Gastroesophageal sphincter (tissue), 4 donors: ENCODE results near the gene GLRX5. TPM values are rescaled to one million over a fixed set of nuclear protein-coding genes. Genes with fewer than 3 reads are reported as not detected.

Experiments used
- ATAC-seq: fragments of 150-250 bp; one replicate; pipeline ENCODE4 v1.9.1; 2016; ENCODE audit warnings: mild to moderate bottlenecking, moderate library complexity
- H3K27ac ChIP-seq, 4 donors: fragments of 200-600 bp; sonication (generic) in 3 of 4; 1 replicate in 3 of 4; 2 replicates in 1 of 4; pipeline ENCODE4 v1.5.1; 2016 to 2019
- H3K27me3 ChIP-seq: fragments of 200-600 bp; sonication (generic); one replicate; pipeline ENCODE4 v1.5.1; 2019
- H3K36me3 ChIP-seq, 2 donors: fragments of 200-600 bp; sonication (generic); one replicate each; pipeline ENCODE4 v1.5.1; 2019; ENCODE audit warnings: control low read depth in 1 of 2
- H3K4me1 ChIP-seq, 3 donors: fragments of 200-600 bp; sonication (generic); 1 replicate in 2 of 3; 2 replicates in 1 of 3; pipeline ENCODE4 v1.5.1; 2016 to 2019; ENCODE audit warnings: control low read depth in 2 of 3
- H3K4me3 ChIP-seq, 2 donors: fragments of 200-600 bp; sonication (generic); one replicate each; pipeline ENCODE4 v1.5.1; 2019; ENCODE audit warnings: mild to moderate bottlenecking in 1 of 2, moderate library complexity in 1 of 2
- H3K9me3 ChIP-seq, 3 donors: fragments of 200-600 bp; sonication (generic); one replicate each; pipeline ENCODE4 v1.5.1; 2017 to 2019; ENCODE audit warnings: control low read depth in 2 of 3
- EP300 ChIP-seq: sonication (generic); formaldehyde crosslinking; IDR thresholded peaks from one replicate; pipeline ENCODE4 v1.6.1; 2017; ENCODE audit warnings: antibody characterized with exemption, mild to moderate bottlenecking
- POLR2A ChIP-seq, 2 donors: fragments of 450-650 bp; IDR thresholded peaks; one replicate each; pipeline ENCODE4 v1.6.1; 2017; ENCODE audit warnings: antibody characterized with exemption in 2 of 2, mild to moderate bottlenecking in 2 of 2, moderate library complexity in 1 of 2
- POLR2AphosphoS5 ChIP-seq: sonication (generic); formaldehyde crosslinking; IDR thresholded peaks from one replicate; pipeline ENCODE4 v1.6.1; 2017; ENCODE audit warnings: antibody characterized with exemption
- WGBS, 2 donors: methylation state at CpG; one replicate each; pipeline ENCODE4 v1.1.5; 2018; ENCODE audit warnings: low coverage in 1 of 2; 5-methylcytosine and 5-hydroxymethylcytosine counted together
- total RNA-seq, 4 donors: library from RNA; depleted of rRNA; stranded (reverse); fragments of >200 nt; gene quantifications; one replicate each; pipeline ENCODE4 v1.1.0, GENCODE V29; 2016
- TF ChIP-seq, protein P1 (sequence below), 4 experiments: fragments of 200-600 bp in 2 of 4; fragments of 450-650 bp in 2 of 4; sonication (generic) in 1 of 4; IDR thresholded peaks; one replicate each; pipeline ENCODE4 v1.5.1; 2017 to 2019; ENCODE audit warnings: antibody characterized with exemption in 4 of 4, mild to moderate bottlenecking in 2 of 4, moderate library complexity in 2 of 4

The GLRX5 gene
- total RNA-seq, 4 donors from 2014 or later = 30.5 to 50.5 (median 33.3) TPM

GRCh38 chr14:95515080-95515489, 19.8 kb upstream of the GLRX5 start:
- H3K4me3 ChIP-seq = peak overlapping the region in 1 of 2 donors; percentile 80
- peaks cover 53% of the 10 kb centered on the region for H3K27me3 ChIP-seq
- 20% methylated on average over 1 of the region's 9 CpGs; no CpG with 5 or more reads in 1 of the 2 donors for WGBS, 2 donors
- peaks cover 3 to 86% (median 37%) of the 10 kb centered on the region in 3 donors for H3K4me1 ChIP-seq
- H3K27ac ChIP-seq = peak overlapping the region in 3 of 4 donors; percentile 84 to 91 (median 85)
- TF ChIP-seq POLR2A (IDR thresholded peaks at IDR 0.05) (no peak), EP300 (no peak), POLR2AphosphoS5 (no peak)
- TF ChIP-seq, protein P1, sequence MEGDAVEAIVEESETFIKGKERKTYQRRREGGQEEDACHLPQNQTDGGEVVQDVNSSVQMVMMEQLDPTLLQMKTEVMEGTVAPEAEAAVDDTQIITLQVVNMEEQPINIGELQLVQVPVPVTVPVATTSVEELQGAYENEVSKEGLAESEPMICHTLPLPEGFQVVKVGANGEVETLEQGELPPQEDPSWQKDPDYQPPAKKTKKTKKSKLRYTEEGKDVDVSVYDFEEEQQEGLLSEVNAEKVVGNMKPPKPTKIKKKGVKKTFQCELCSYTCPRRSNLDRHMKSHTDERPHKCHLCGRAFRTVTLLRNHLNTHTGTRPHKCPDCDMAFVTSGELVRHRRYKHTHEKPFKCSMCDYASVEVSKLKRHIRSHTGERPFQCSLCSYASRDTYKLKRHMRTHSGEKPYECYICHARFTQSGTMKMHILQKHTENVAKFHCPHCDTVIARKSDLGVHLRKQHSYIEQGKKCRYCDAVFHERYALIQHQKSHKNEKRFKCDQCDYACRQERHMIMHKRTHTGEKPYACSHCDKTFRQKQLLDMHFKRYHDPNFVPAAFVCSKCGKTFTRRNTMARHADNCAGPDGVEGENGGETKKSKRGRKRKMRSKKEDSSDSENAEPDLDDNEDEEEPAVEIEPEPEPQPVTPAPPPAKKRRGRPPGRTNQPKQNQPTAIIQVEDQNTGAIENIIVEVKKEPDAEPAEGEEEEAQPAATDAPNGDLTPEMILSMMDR (IDR thresholded peaks at IDR 0.05) = no peak
- H3K36me3 ChIP-seq = peaks cover 0 to 6% of the 10 kb centered on the region in 2 donors
- ATAC-seq = peak; percentile 26
- H3K9me3 ChIP-seq = no peaks in the 10 kb centered on the region

DNA sequence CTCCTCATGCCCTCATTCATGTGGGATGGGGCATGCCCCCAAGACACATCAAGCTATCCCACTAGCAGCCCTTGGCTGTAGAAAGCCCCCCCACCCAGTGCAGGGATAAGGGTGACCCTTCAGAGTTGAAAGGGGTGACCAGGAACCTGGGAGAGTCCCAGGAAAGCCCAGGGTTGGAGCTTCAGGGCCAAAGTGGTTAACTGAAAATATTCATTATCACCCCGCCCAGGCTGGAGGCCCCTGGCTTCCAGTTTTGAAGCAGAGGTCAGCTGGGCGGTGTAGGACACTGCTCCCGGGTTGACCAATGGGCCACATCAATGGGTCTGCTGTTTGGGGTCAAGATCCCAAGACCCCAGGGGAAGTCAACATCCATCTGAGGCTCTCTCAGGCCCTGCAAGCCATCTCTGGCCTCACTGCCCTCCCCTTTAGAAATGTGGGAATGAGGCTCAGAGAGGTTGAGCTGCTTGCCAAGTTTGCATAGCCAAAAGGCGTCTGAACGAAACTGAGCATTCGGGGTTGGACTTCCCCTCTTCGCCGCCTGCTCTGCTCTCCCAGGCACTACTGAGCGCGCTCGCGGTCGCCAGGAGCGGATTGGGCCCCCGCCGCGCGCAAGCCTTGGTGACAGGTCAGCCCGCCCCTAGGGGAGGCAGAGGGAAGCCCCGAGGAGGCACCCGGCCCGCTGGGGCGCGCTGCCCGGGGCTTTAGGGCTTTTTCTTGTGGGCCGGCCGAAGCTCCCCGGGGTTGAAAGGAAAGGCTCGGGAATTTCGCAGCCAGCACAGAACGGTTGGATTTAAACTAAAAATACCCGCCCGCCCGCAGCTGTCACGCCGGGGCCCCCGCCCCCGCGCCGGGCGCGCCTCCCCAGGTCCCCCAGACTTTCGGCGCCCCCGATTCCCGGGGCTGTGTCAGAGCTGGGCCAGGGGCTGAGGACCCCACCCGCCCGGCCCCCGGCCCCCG, 19.0 kb upstream of the GLRX5 start:
- Histone ChIP-seq H3K36me3 (no peaks in the 10 kb centered on the region), H3K27me3 (peaks cover 47% of the 10 kb centered on the region), H3K27ac (peak overlapping the region; percentile 44 to 91 (median 84)), H3K4me3 (peak overlapping the region; percentile 51 to 80), H3K9me3 (no peaks in the 10 kb centered on the region), H3K4me1 (peaks cover 3 to 82% (median 42%) of the 10 kb centered on the region in 3 donors)
- ATAC-seq = peak; percentile 50
- WGBS, 2 donors = 13% methylated on average over 5 of the region's 50 CpGs; no CpG with 5 or more reads in 1 of the 2 donors
- TF ChIP-seq EP300 (no peak), POLR2AphosphoS5 (peak; percentile 23), POLR2A (IDR thresholded peaks at IDR 0.05) (no peak)
- TF ChIP-seq, protein P1 (IDR thresholded peaks at IDR 0.05) = peak in 3 of 4 experiments; percentile 33 to 42 (median 42)

- WGBS, 2 donors = no CpG with 5 or more reads among the region's 60 CpGs
- H3K27me3 ChIP-seq = peaks cover 44% of the 10 kb centered on the region
- peaks cover 3 to 75% (median 42%) of the 10 kb centered on the region in 3 donors for H3K4me1 ChIP-seq
- H3K4me3 ChIP-seq = peak within 1 kb of the TSS; percentile 51 to 80
- H3K9me3 ChIP-seq = no peaks in the 10 kb centered on the region
- ATAC-seq = peak; percentile 78
- peak within 1 kb of the TSS; percentile 44 to 91 (median 84) for H3K27ac ChIP-seq
- H3K36me3 ChIP-seq = no peaks in the 10 kb centered on the region
- TF ChIP-seq, protein P1 (IDR thresholded peaks at IDR 0.05) = no peak
- TF ChIP-seq EP300 = no peak
- no peak for TF ChIP-seq POLR2AphosphoS5
- no peak for TF ChIP-seq POLR2A (IDR thresholded peaks at IDR 0.05)
These were observed 18.2 kb upstream of the GLRX5 start, which contains the start of gene SYNE3 for GRCh38 chr14:95516554-95517181. Gene SYNE3 (minus strand): TSS chr14:95516650. CDS start chr14:95475821, 40,829 bp downstream.

DNA sequence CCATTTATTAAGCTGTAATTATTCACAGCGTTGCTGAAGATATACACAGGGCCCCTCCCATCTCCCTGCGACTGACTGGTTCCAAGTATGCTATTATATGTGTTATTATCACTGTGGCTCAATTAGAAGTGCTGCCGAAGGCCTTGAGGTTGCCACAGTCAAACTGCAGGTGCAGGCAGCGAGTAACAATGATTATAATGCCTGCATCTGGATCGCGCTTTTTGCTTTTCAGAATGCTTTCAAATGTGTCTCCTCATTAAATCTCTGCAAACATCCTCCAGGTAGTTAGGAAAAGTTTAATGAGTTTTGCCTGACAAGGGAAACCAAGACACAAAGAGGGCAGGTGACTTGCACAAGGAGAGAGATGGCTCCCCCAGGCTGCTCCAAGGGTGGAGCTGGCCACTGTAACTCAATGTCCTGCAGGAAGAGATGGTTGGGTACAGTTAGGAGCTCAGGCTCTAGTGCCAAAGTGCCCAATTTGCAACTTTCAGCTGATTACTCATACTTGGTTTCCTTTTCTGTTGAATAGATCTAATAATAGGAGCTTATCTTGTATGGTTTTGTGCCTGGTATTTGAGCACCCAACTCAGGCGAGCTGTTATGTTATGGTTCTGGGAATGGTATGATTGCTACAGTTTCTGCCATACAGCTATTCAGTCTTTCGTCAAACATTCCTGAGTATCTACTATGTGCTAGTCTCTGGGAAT, 16.7 kb upstream of the GLRX5 start:
- Histone ChIP-seq H3K36me3 (peaks cover 0 to 7% of the 10 kb centered on the region in 2 donors), H3K9me3 (no peaks in the 10 kb centered on the region), H3K27me3 (peaks cover 44% of the 10 kb centered on the region), H3K4me3 (no peak overlapping the region), H3K4me1 (peaks cover 3 to 73% (median 42%) of the 10 kb centered on the region in 3 donors), H3K27ac (peak overlapping the region in 3 of 4 donors; percentile 84 to 91 (median 85))
- WGBS, 2 donors = 41 to 61% methylated on average over 4 to 8 of the region's 8 CpGs
- TF ChIP-seq POLR2AphosphoS5 (no peak), POLR2A (IDR thresholded peaks at IDR 0.05) (no peak), EP300 (no peak)
- TF ChIP-seq, protein P1 (IDR thresholded peaks at IDR 0.05) = no peak
- no peak for ATAC-seq
